IPS DF 6.9 (cell line): Measurements from ENCODE around the gene CMIP.

Source experiments
- DNase-seq: peaks from one replicate; pipeline ENCODE4 v3.0.0-alpha.2; 2013; ENCODE audit warnings: low read depth, low spot score
- H3K27ac ChIP-seq: one replicate; pipeline ENCODE4 v1.5.1; 2013; ENCODE audit warnings: low read length, control low read depth
- H3K27me3 ChIP-seq: 2 replicates; pipeline ENCODE4 v1.6.1; 2013; ENCODE audit warnings: mild to moderate bottlenecking, low read length; ENCODE audit not compliant: control insufficient read depth, insufficient read depth
- H3K36me3 ChIP-seq: 2 replicates; pipeline ENCODE4 v1.6.1; 2013; ENCODE audit warnings: low read length; ENCODE audit not compliant: control insufficient read depth, insufficient read depth
- H3K4me1 ChIP-seq: 2 replicates; pipeline ENCODE4 v1.6.1; 2013; ENCODE audit warnings: low read length; ENCODE audit not compliant: control insufficient read depth, insufficient read depth
- H3K4me3 ChIP-seq: 2 replicates; pipeline ENCODE4 v1.5.1; 2013; ENCODE audit warnings: mild to moderate bottlenecking, low read length
- H3K9me3 ChIP-seq: 2 replicates; pipeline ENCODE4 v1.6.1; 2013; ENCODE audit warnings: low read length, inconsistent platforms; ENCODE audit not compliant: control insufficient read depth, insufficient read depth
- WGBS: extraction: QIAGEN DNeasy Blood & Tissue Kit; methylation state at CpG from one replicate; pipeline ENCODE4 v1.1.7; 2013; ENCODE audit warnings: mixed read lengths, missing lambda C conversion rate; ENCODE audit not compliant: insufficient read length, insufficient coverage; 5-methylcytosine and 5-hydroxymethylcytosine counted together

CMIP gene

DNA sequence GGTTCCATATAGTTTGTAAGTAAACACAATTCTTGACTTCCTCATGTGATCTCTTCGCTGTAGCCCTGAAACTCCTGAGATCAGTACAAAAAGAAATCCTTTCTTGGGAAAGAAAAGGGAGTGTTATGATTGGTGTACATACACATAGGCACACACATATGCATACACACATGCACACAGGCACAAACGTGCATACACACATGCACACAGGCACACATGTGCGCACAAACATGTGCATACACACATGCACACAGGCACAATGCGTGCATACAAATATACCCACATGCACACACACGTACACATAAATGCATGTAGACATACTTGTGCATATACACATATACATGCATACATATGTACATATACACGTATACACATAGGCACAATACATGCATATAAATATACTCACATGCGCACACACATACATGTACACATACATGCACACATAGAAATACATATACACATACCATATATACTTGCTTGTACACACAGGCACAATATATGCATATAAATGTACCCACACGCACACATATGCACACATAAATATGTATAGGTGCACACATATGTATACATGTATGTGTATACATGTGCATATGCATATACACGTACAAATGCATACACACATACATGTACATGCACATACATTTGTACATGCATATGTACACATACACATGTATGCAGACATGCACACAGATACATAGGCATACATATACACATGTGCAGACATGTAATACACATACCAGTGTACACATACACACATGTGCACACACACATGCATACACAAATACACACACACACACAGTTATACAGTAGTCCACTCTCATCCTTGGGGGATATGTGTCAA is 26.4 kb downstream of the CMIP start:
- no CpG with 5 or more reads among the region's 9 CpGs for WGBS
- H3K36me3 ChIP-seq, result no peaks in the 10 kb centered on the region; the same call in 1 of the 2 replicates

DNA sequence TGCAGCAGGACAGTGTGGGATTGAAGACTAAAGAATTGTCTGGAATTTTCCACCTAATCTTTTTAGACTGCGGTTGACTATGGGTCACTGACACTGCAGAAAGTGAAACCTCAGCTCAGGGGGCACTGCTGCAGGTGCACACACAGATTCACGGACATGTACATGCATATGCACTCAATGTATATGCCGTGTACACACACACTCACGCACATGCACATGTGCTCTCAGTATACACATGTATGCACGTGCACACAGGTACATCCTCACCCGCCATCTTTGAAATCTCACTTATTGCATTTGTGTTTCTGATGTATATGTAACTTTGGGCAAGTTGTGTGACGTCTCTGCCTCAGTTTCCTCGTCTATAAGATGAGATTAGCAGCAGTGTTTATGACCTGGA is 27.3 kb downstream of the CMIP start:
- Histone ChIP-seq H3K4me1 (peaks cover 1% of the 10 kb centered on the region; the same call in 1 of the 2 replicates), H3K36me3 (no peaks in the 10 kb centered on the region; the same call in 1 of the 2 replicates), H3K27me3 (no peaks in the 10 kb centered on the region), H3K27ac (no peak overlapping the region), H3K9me3 (no peaks in the 10 kb centered on the region), H3K4me3 (no peak overlapping the region)
- WGBS, result no CpG with 5 or more reads among the region's 8 CpGs
- DNase-seq, result no peak

More for the DNA sequence above, 26.4 kb downstream of the CMIP start:
- Histone ChIP-seq H3K4me3 (no peak overlapping the region), H3K9me3 (no peaks in the 10 kb centered on the region), H3K27me3 (no peaks in the 10 kb centered on the region), H3K27ac (no peak overlapping the region), H3K4me1 (peaks cover 1% of the 10 kb centered on the region; the same call in 1 of the 2 replicates)
- no peak for DNase-seq

DNA sequence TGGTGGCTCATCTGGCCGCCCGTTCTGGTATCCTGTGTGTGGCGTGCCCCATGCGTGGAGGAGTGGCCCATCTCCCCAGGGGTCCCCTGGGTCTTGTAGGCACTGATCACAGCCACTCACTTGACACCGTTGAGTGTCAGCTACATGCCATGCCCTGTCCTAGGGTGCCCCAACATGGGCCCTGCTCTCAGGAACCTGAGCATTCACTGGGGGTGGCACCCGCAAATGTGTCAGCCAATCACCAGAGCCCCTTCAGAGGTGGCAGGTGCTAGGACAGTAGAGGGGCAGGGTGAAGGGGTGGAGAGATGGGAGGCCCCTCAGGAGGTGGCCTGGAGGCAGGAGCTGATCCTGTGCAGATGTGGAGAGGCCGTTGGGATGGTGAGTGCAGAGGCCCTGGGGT is 27.8 kb downstream of the CMIP start:
- no CpG with 5 or more reads among the region's 7 CpGs for WGBS
- Histone ChIP-seq H3K9me3 (no peaks in the 10 kb centered on the region), H3K4me1 (peaks cover 1% of the 10 kb centered on the region; the same call in 1 of the 2 replicates), H3K27me3 (no peaks in the 10 kb centered on the region), H3K4me3 (no peak overlapping the region), H3K36me3 (no peaks in the 10 kb centered on the region; the same call in 1 of the 2 replicates), H3K27ac (no peak overlapping the region)
- DNase-seq, result no peak

DNA sequence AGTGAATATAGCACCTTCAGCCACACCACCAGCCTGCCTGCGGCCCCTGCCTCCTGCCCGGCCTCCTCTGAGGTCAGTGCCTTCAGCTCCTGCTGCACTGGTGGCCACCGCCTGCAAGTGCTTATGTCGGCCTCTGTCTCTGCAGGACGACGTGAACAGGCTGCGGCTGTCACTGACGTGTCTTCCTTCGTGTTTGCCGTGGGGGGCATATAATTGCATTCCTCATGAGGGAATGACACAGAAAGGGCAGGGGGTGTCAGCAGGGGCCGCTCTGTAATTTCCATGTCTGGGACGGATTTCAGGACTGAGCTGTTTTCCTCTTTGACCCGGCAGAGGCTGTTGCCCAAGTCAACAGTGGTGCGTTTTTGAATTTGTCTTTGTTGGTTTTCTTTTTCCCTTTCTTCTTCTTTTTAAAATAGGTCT is 28.5 kb downstream of the CMIP start:
- H3K27me3 ChIP-seq, result no peaks in the 10 kb centered on the region
- H3K4me1 ChIP-seq, result peaks cover 1% of the 10 kb centered on the region; the same call in 1 of the 2 replicates
- no CpG with 5 or more reads among the region's 14 CpGs for WGBS
- no peak overlapping the region for H3K4me3 ChIP-seq
- no peak for DNase-seq
- H3K36me3 ChIP-seq, result no peaks in the 10 kb centered on the region; the same call in 1 of the 2 replicates
- H3K27ac ChIP-seq, result no peak overlapping the region
- no peaks in the 10 kb centered on the region for H3K9me3 ChIP-seq

DNA sequence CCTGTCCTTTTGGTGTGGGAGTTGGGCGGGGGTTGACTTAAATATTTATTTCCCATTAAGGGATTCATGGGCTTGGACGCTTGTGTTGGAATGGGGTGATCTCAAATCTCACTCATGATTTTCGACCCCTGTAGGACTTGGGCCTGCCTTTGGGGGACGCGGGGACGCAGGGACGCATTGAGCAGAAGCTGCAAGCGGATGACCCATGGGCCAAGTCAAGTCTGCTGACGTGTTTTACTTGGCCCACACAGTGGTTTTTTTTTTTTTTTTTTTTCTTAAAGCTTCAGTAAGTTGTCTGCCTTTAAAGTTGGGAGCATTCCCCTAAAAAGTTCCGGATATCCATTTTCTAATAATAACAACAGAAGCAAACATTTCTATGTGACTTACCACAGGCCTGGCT is 28.9 kb downstream of the CMIP start:
- no CpG with 5 or more reads among the region's 10 CpGs for WGBS
- H3K36me3 ChIP-seq, result no peaks in the 10 kb centered on the region; the same call in 1 of the 2 replicates
- no peak overlapping the region for H3K27ac ChIP-seq
- H3K9me3 ChIP-seq, result no peaks in the 10 kb centered on the region
- H3K27me3 ChIP-seq, result no peaks in the 10 kb centered on the region
- no peak overlapping the region for H3K4me3 ChIP-seq
- no peak for DNase-seq
- peaks cover 1% of the 10 kb centered on the region; the same call in 1 of the 2 replicates for H3K4me1 ChIP-seq

DNA sequence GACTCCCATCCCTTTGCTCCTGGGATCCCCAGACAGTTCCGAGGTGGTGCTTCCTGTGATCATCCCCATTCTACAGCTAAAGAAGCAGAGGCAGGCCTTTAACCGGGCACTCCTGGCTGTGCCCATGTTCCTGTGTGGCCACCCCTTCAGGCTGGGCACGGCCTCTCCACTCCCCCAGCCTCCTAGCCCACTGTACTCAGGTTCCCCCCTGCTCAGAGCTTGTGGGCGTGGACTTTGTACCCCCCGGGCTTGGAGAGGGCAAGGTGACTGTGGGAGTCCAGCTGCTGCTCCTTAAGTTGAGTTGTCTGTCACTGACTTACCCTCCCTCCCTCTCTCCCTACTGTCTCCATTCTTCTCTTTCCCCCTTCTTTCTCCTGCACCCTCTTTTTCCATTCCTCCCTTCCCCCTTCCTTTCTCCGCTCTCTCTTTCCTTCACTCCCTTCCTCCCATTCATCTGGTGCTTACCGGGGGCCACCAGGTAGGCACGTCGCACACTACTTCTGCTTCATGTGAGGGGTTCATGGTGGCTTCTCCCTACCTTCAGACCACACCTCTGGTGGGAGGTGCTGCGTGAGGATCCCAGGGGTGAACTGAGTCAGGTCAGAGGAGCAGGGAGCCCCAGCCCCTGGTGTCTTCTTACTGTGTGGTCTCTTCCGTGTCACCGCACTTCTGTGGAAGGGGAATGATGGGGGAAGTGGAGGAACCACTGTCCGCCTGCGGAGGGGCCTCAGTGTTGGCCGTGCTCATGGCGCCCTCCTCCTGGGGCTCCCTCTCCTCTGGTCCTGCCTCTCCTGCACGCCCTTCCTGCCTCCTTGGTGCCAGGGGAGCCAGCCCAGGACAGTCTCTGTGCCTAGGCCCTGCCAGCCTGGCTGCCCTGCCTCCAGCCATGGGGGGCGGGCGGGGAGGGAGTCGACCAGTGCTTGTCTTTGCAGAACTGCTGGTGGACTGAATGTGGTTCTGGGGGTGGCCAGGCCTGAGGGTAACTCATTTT is 29.7 kb downstream of the CMIP start:
- H3K27ac ChIP-seq, result no peak overlapping the region
- no peaks in the 10 kb centered on the region for H3K9me3 ChIP-seq
- H3K36me3 ChIP-seq, result no peaks in the 10 kb centered on the region; the same call in 1 of the 2 replicates
- no peak for DNase-seq
- H3K4me1 ChIP-seq, result peaks cover 1% of the 10 kb centered on the region; the same call in 1 of the 2 replicates
- 100% methylated on average over 1 of the region's 20 CpGs for WGBS
- no peak overlapping the region for H3K4me3 ChIP-seq
- H3K27me3 ChIP-seq, result no peaks in the 10 kb centered on the region

DNA sequence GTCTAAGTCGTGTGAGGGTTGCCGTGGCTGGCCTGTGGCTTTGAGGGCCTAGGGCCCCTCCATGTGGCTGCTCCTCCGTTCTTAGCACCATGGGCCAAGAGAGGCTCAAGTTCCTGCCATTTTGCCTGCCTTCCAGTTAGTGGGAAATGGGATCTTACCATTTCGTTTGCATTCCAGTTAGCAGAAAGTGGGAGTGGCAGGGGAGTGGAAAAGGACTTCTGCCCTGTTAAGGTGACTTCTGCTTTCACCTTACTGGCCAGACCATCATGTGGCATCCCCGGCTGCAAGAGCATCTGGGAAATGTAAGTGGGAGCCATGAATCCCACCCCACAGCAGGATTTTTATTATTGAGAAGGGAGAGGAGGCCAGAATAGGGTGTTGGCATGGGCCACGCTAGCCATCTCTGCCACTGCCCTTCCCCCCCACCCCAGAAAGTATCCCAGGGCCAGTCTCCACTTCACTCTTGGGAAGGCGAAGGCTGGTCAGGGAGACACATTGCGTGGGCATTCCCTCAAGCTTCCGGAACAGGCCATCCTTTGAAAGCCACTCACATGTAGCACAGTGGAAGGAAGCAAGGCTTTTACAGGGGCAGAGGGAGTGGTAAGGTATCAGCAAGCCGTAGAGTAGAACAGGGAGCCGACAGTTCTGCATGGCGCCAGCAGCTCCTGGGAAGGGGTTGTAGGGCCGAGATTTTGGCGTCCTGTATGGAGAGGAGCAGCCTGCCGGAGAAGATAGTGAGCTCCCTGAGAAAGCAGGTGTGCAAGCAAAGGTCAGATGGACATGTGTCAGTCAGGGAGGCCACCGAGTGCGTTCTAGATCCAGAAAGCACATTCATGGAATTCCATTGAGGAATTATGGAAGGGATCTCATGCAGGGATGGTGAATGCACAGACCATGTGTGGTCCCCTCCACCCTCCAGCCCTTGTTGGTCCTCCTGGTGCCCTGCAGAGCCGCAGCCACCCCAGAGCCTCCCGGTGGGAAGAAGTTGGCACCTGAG is 33.4 kb downstream of the CMIP start:
- H3K4me3 ChIP-seq, result no peak overlapping the region
- H3K36me3 ChIP-seq, result no peaks in the 10 kb centered on the region
- H3K27ac ChIP-seq, result no peak overlapping the region

DNA sequence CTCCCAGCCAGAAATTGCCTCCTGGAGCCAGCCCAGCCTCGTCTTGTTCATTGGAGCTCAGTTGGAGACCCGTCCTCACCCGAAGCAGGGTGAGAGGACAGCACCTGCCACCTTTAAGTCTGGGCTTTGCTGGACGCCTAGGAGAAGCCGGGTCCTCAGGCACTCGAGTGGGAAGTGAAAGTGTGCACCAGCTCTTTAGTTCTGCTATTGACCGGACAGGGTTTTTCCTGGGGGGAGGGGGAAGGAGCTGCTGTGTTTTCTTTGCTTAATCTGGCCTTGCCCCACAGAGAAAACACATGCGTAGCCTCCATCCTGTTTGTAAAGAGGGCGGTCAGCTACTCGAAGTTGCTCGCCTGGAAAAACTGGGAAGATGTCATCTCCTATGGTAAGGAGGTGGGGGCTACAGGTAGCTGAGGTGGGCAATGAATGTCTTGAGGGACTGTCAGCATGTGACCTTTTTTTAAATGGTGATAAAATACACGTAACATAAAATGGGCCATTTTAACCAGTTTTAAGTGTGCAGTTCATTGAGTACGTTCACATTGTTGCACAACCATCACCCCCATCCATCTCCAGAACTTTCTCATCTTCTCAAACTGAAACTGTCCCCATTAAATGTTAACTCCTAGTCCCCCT is 34.4 kb downstream of the CMIP start:
- Histone ChIP-seq H3K36me3 (no peaks in the 10 kb centered on the region), H3K27ac (no peak overlapping the region), H3K4me3 (no peak overlapping the region), H3K27me3 (no peaks in the 10 kb centered on the region), H3K4me1 (peaks cover 3% of the 10 kb centered on the region; the same call in 1 of the 2 replicates), H3K9me3 (no peaks in the 10 kb centered on the region)
- no CpG with 5 or more reads among the region's 13 CpGs for WGBS
- no peak for DNase-seq

More for the DNA sequence above, 33.4 kb downstream of the CMIP start:
- Histone ChIP-seq H3K4me1 (peaks cover 3% of the 10 kb centered on the region; the same call in 1 of the 2 replicates), H3K9me3 (no peaks in the 10 kb centered on the region), H3K27me3 (no peaks in the 10 kb centered on the region)
- no peak for DNase-seq
- no CpG with 5 or more reads among the region's 19 CpGs for WGBS

DNA sequence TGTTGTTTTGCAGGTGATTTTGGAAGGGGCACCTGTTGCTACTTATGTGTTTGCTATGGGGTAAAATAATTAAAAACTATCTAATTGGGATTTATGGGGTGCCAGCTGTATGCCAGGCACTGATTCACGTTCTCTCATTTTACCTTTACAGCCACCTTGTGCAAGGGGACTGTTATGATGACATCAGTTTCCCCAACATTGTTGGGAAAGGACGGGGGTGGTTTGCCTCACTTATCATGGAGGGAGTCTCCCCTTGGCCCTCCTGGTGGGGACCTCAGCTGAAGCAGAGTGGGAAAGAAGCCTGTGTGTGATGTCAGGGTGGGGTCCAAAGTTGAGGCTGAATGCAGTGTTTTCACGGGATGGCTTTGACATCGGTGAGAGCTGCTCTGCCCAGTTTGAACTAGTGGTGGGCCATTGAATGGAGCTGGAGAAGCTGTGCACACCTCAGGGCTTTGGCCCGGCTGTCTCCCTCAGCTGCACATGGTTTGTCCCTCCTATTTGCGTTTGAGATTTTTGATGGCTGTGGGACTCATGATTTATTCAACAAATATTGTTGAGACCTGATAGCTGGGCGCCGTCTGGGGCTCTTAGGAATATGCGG is 36.1 kb downstream of the CMIP start:
- H3K4me3 ChIP-seq, result no peak overlapping the region
- no peak overlapping the region for H3K27ac ChIP-seq
- H3K36me3 ChIP-seq, result no peaks in the 10 kb centered on the region
- DNase-seq, result no peak
- no CpG with 5 or more reads among the region's 9 CpGs for WGBS
- no peaks in the 10 kb centered on the region for H3K9me3 ChIP-seq
- no peaks in the 10 kb centered on the region for H3K27me3 ChIP-seq
- H3K4me1 ChIP-seq, result peaks cover 3% of the 10 kb centered on the region; the same call in 1 of the 2 replicates
